Epithelial cell of prostate (primary cell): ENCODE measurements around the gene MAD1L1.

ENCODE experiments used
- DNase-seq: peaks from one replicate; pipeline ENCODE4 v3.0.0-alpha.2; 2011; ENCODE audit warnings: low read depth, low spot score
- H3K27ac ChIP-seq: fragments of 450-650 bp; 2 replicates; pipeline ENCODE4 v1.5.1; 2017; ENCODE audit warnings: mild to moderate bottlenecking

Gene MAD1L1

GRCh38 chr7:1969459-1970284 lies 263.1 kb downstream of the MAD1L1 start:
- DNase-seq: no peak
- H3K27ac ChIP-seq: no peak overlapping the region

- DNase-seq: no peak
- no peak overlapping the region for H3K27ac ChIP-seq
Observed at GRCh38 chr7:1968397-1969111, 264.2 kb downstream of the MAD1L1 start.

GRCh38 chr7:1967512-1968396 lies 265.0 kb downstream of the MAD1L1 start:
- H3K27ac ChIP-seq: no peak overlapping the region
- no peak for DNase-seq

DNA sequence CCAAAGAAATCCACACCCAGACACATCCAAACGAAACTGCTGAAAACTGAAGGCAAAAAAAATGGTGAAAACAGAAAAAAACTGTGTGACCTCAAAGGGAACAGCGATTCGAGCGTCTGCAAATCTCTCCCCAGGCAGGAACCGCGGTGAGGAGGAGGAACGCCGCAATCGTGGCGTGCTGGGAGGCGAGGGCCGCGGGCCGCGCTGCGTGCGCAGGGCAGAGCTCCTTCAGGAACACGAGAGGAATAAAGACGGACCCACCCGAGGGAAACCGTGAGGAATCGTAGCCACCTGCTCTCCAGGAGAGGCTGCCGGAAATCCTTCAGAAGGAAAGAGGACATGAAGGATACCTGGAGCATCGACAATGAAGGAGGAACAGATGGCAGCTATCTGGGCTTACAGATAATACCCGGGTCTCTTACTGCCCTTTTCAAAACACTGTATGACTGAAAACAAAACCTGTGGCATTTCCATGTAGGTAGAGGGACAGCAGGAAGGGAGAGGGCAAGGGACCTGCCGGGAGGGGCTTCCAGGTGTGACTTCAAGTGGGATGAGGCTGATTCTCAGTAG lies 266.0 kb downstream of the MAD1L1 start:
- DNase-seq: no peak
- no peak overlapping the region for H3K27ac ChIP-seq

GRCh38 chr7:1965579-1966294 lies 267.0 kb downstream of the MAD1L1 start:
- no peak for DNase-seq
- H3K27ac ChIP-seq: no peak overlapping the region

GRCh38 chr7:1964913-1965578 lies 267.7 kb downstream of the MAD1L1 start:
- DNase-seq: no peak
- no peak overlapping the region for H3K27ac ChIP-seq

DNA sequence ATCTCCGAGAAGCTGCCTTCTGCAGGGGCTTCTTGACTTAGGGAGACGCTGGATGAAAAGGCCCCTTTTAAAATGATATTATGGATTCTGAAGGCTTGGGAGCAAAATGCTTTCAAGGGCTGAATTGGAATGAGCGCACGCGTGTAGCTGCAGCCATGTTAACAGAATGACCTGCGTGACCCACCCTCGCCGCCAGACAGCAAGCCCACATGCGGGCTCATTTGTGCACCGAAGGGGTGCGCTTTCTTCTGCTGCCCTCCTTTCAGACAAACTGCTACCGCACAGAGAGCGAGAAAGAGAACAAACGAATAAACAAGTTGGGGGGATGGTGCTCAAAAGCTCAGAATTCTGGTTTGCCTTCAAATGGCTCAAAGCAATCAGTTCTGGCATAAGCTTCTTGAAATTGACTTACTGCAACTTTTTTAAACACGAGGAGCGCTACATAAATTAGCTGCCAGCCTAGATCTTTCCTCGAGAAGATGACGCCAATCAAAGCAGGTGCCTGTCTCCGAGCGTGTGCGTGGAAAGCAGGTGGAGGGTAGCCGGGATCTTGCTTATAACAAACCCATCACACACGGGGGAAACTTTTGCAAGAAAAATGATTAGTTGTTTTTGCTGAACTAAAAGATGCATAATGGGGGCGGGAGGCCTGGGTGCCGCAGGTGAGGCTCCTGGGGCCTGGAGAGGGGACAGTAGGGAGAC lies 268.4 kb downstream of the MAD1L1 start:
- H3K27ac ChIP-seq: no peak overlapping the region
- no peak for DNase-seq

GRCh38 chr7:1963575-1963974 lies 269.2 kb downstream of the MAD1L1 start:
- DNase-seq: no peak

GRCh38 chr7:1961701-1962276 lies 271.0 kb downstream of the MAD1L1 start:
- DNase-seq: peak; percentile 39
- H3K27ac ChIP-seq: peak overlapping the region; percentile 32

More at GRCh38 chr7:1963575-1963974, 269.2 kb downstream of the MAD1L1 start:
- no peak overlapping the region for H3K27ac ChIP-seq

DNA sequence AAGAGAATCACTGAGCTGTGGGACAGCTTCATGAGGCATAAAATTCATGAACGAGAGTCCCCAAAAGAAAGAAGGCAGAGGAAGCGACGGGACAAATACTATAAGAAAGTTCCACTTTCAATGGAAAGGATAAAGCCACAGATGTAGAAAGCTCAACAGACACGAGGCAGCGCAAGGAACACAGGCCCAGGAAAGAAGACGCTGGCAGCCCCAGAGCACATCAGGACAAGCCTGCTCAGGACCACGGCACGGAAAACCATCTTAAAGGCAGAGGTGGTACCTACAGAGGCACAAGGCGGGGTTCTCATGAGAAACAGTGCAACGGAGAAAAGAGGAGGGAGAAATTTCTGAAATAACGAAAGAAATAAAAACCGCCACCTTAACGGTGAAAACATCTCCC lies 273.4 kb downstream of the MAD1L1 start:
- no peak for DNase-seq
- H3K27ac ChIP-seq: no peak overlapping the region

DNA sequence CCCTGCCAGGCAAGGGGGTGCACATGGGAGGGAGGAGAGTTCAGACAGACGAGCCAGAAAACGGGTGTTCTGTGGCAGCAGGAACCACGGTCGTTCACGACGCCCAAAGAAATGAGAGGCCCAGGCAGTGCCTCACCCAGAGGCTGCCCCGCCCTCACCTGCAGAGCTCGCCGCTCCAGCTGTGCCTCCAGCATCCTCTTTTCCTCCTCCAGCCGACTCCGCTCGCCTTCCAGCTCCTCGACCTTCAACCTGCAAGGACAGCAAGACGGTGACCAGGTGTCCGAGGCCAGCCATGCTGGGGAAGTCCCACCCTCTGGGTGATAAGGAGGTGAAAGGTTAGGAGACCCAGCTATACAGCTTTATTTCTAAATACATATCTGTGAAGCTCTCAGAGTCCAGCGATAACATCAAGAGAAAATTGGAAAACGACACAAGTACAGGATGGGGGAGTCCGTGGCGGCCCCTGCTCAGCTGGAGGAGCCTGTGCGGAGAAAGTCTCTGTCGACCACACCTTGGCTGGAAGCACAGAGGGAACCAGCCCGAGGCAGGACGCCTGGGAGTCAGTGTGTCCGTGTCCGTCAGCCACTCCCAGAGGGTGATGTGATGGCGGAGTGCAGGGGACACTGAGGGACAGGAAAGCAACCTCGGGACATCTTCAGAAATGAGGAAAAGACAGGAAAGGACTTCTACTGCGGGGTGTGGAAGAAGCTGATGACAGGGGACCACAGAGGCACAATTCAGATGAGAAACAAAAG lies 275.1 kb downstream of the MAD1L1 start:
- no peak for DNase-seq
- no peak overlapping the region for H3K27ac ChIP-seq

GRCh38 chr7:1956611-1957470 lies 275.9 kb downstream of the MAD1L1 start:
- no peak overlapping the region for H3K27ac ChIP-seq
- DNase-seq: no peak

DNA sequence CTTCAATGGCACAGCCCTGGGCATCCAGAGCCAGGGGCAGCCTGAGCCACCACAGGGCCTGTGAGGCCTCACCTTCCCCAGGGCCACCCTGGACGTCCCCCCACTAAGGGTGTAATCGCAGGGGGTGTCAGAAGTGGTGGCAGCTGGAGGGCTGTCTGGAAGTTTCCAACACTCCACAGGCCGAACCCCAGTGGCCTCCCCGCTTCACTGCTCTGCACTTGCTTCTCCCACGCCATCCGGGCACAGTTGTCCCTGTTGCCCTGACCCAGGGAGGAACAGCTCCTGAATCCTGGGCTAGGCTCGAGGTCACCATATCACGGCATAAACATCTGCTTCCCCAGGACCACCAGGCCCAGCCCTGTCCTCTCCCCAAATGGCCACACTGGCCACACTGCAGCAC lies 276.6 kb downstream of the MAD1L1 start:
- H3K27ac ChIP-seq: no peak overlapping the region
- no peak for DNase-seq

DNA sequence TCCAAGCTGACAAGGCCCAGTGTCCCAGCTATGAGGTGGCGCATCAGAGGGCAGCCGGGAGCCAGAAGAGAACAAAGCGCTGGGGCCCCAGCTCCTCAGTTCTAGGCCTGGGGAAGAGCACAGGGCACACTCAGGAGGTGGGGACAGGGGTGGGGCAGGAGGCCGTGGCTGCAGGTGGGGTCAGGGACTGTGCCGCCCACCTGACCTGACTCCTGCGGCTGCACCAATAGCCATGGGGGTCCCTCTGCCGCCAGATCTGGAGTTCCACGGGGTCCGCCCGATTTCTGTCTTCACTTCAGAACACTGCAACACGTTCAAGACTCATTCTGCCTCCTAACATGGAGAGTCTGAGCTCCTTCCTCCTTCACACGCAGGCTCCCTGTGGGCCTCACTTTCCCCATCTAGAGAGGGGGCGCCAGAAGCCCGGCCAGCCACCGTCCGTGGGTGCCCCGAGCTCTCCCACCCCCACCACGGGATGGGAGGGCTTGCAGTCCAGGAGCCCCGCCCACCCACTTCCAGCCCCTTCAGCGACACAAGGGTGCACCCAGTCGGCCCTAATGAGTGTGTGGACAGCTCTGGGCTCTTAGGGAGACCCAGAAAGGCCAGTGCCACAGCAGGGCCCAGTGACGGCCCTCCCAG lies 278.3 kb downstream of the MAD1L1 start:
- no peak overlapping the region for H3K27ac ChIP-seq
- no peak for DNase-seq

- no peak for DNase-seq
- no peak overlapping the region for H3K27ac ChIP-seq
Observed at GRCh38 chr7:1953199-1954190, 279.2 kb downstream of the MAD1L1 start.
